ENCODE measurements around the gene AKAP13. TPM values are rescaled to one million over a fixed set of nuclear protein-coding genes. Genes with fewer than 3 reads are reported as not detected.

AKAP13 gene
- total RNA-seq, 1 experiment from 2014 or later: 47.3 TPM

DNA sequence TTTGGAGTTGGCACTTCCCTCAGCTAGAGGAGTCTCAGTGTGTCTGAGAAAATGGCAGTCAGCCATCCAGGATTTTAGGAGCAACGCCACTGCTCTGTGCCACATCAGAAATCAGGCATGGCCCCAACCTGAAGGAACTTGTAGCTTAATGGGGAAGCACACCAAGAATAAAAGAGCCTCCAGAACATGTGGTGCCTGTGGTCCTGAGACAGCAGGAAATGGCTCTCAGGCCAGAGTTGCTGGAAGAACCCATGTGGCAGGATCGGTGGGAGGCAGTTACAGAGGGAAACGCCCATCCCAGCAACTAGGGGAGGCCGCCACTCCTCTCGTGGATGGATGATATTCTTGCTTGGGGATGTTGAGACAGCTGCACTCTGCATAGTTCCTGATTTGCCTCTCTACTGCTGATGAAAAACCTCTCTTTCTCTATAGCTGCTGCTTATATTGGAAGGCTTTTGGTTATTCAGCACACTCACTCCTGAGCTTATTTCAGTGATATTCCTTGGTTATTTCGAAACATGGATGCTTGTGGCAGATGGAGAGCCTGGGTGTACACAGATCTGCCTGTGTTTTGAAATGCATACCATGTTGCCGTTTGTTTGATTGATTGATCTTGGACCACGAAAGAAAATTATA, 361.9 kb downstream of the AKAP13 start:
- H3K27ac Mint-ChIP-seq: peak overlapping the region; percentile 27 to 90 (median 70); a peak in 4 of 7 replicates
- no peaks in the 10 kb centered on the region for H4K20me1 ChIP-seq (ENCODE audit: control insufficient read depth, insufficient read depth, insufficient read length)
- H2BK15ac ChIP-seq (ENCODE audit: low read depth, low read length): no peak overlapping the region
- no peak overlapping the region for H2BK120ac ChIP-seq (ENCODE audit: low read depth, low read length, poor library complexity, severe bottlenecking)
- H3K56ac ChIP-seq (ENCODE audit: insufficient read length, low read depth, low read length): no peak overlapping the region
- no peak overlapping the region for H3K18ac ChIP-seq (ENCODE audit: insufficient read length, low read depth, low read length)
- H3K36me3 Mint-ChIP-seq (ENCODE audit: insufficient read depth in 1 of 3, low read depth in 3 of 3): peaks cover 26 to 63% (median 61%) of the 10 kb centered on the region in 3 experiments; a peak in 6 of 7 replicates
- H3K4me2 ChIP-seq (ENCODE audit: insufficient read depth, insufficient read length, low read length): no peak overlapping the region
- H3K23ac ChIP-seq (ENCODE audit: insufficient read length, low read depth, low read length): no peak overlapping the region
- no peak overlapping the region for H4K91ac ChIP-seq (ENCODE audit: insufficient read length, low read depth, low read length)
- no peak overlapping the region for H4K5ac ChIP-seq (ENCODE audit: insufficient read length, low read depth, low read length)
- H3K4me1 Mint-ChIP-seq: peaks cover 11 to 18% of the 10 kb centered on the region in 2 experiments
- H3K9me3 Mint-ChIP-seq: no peaks in the 10 kb centered on the region
- no peaks in the 10 kb centered on the region for H3K9me3 ChIP-seq (ENCODE audit: control insufficient read depth, low read depth, low read length)
- no peak overlapping the region for H2BK12ac ChIP-seq (ENCODE audit: insufficient read length, low read depth, low read length)
- no peaks in the 10 kb centered on the region for H3K27me3 ChIP-seq (ENCODE audit: insufficient read depth, low read length)
- H3K27me3 Mint-ChIP-seq (ENCODE audit: low read depth): no peaks in the 10 kb centered on the region
- no peaks in the 10 kb centered on the region; the same call in 1 of the 2 replicates for H3K4me1 ChIP-seq (ENCODE audit: insufficient read depth, low read length)
- TF ChIP-seq, protein P1, sequence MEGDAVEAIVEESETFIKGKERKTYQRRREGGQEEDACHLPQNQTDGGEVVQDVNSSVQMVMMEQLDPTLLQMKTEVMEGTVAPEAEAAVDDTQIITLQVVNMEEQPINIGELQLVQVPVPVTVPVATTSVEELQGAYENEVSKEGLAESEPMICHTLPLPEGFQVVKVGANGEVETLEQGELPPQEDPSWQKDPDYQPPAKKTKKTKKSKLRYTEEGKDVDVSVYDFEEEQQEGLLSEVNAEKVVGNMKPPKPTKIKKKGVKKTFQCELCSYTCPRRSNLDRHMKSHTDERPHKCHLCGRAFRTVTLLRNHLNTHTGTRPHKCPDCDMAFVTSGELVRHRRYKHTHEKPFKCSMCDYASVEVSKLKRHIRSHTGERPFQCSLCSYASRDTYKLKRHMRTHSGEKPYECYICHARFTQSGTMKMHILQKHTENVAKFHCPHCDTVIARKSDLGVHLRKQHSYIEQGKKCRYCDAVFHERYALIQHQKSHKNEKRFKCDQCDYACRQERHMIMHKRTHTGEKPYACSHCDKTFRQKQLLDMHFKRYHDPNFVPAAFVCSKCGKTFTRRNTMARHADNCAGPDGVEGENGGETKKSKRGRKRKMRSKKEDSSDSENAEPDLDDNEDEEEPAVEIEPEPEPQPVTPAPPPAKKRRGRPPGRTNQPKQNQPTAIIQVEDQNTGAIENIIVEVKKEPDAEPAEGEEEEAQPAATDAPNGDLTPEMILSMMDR (conservative IDR thresholded peaks at IDR 0.05): no peak
- H3K14ac ChIP-seq (ENCODE audit: insufficient read depth, low read length): no peak overlapping the region
- no peak for DNase-seq
- no peaks in the 10 kb centered on the region for H3K79me2 ChIP-seq (ENCODE audit: insufficient read depth, low read length)
- no peak overlapping the region for H2BK5ac ChIP-seq (ENCODE audit: insufficient read length, low read length)
- H3T11ph ChIP-seq (ENCODE audit: low read length): no peak overlapping the region
- H3K4me3 Mint-ChIP-seq: no peak overlapping the region
- no peak overlapping the region for H3K9ac ChIP-seq (ENCODE audit: extremely low read depth, insufficient read length, low read length)
- no peak overlapping the region for H4K8ac ChIP-seq (replicated peaks; ENCODE audit: insufficient read length, low read depth, low read length)
- H2AK5ac ChIP-seq (ENCODE audit: insufficient read length, low read length): no peak overlapping the region
- H3K79me1 ChIP-seq (ENCODE audit: insufficient read depth, low read depth, low read length, poor library complexity, severe bottlenecking): no peaks in the 10 kb centered on the region
- H3K23me2 ChIP-seq (ENCODE audit: insufficient read length, low read depth, low read length, poor library complexity, severe bottlenecking): no peaks in the 10 kb centered on the region
- H2BK20ac ChIP-seq (ENCODE audit: low read depth, low read length, poor library complexity, severe bottlenecking): no peak overlapping the region
- H2AFZ ChIP-seq (ENCODE audit: low read length): no peak overlapping the region
- no peak overlapping the region for H3K27ac ChIP-seq (ENCODE audit: insufficient read length, low read depth, low read length)
- no peak overlapping the region for H3K4ac ChIP-seq (ENCODE audit: low read depth, low read length)
- WGBS (ENCODE audit: extremely low coverage, insufficient read length, low lambda C conversion rate): no CpG with 5 or more reads among the region's 8 CpGs
